Measurements from ENCODE around the gene GPC2. TPM values are rescaled to one million over a fixed set of nuclear protein-coding genes. Genes with fewer than 3 reads are reported as not detected.

The GPC2 gene
- polyA plus RNA-seq, 1 donor, result 11.5 TPM

GRCh38 chr7:100170101-100170897, 6.9 kb downstream of the GPC2 start:
- no peak for DNase-seq

GRCh38 chr7:100169147-100169850, 7.9 kb downstream of the GPC2 start:
- DNase-seq, result no peak

DNA sequence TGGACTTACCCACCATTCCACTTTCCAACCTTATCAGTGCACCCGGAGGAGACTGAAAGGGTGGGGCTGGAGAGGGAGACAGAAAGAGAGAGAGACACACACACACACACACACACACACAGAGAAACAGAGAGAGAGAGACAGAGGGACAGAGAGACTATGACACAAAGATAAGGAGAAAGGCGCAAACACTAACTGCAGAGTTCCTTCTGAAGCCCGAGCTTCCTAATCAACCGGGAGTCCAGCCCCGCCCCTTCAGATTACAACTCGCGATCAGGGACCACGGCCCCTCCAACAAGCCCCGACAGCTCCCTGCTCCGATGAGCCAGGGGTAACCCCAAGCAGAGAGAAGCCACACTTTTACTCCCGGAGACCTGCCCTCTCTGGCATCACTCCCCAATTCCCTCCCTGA, 9.3 kb downstream of the GPC2 start:
- no peak for DNase-seq

GRCh38 chr7:100166970-100167911, 9.9 kb downstream of the GPC2 start:
- no peak for DNase-seq

DNA sequence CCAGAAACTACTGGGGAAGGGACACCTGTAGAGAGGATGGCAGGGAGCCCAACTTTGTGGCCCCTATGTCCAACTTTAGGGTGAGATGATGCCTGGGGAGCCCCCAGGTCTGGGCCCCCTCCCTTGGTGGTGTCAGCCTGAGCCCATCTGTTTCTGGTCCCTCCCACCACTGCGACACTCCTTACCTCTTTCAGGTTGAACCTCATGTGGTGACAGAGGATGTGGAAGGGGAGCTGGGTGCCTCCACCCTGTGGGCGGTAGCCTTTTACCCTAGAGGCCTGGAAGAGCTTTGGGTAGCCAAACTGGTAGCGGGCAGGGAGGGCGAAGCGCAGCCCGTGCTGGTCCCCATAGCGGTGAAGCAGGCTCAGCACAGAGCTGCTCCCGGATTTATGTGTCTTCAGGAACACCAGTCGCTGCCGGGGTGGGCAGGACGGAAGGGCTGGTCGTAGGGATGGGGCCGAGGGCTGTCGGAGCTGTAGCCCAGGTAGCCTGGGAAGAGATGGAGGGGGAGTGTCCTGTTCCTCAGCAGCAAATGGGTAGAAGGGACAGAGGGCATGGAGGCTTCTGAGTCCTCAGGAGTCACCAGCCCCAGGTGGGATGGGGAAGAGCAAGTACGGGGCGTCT, 10.8 kb downstream of the GPC2 start:
- DNase-seq, result no peak

DNA sequence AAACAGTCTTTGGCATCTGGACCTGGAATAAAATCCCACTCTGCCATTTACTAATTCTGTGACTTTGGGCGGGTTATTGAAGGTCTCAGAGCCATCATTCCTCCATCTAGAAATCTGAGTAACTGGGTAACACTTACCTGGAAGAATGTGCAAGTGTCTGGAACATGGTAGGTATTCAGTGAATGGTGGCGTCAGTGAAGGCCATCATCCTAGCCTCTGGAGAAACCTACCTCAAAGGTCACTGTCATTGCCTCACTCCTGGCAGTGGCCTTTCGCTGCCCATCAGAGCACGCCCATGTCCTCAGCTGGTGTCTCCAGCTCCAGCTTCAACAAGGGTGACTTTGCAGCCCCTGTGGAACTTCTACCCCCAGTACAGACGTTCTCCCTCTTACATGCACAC, 13.3 kb downstream of the GPC2 start:
- no peak for DNase-seq

DNA sequence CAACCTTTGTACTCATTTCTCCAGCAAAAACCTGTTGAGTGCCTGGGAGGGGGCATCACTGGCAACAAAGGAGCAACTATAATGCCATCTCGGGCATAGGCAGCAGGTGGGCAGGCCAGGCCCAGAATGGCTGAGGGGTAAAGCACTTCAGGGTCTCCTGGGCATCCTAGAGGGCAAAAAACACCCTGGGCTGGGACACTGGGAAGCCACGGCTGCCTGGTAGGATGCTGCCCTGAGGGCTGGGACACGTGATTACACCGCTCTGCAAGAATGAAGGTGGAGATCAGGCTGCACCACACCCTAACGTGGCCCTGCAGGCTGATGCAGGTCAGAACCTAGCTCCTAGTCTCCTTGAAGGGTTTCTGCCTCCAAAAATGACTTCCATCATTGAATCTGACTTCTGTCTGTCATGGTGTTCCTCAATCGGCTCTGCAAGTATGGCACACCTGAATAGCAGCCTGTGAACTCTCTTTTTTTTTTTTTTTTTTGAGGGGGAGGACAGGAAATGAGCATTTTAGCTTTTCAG, 14.1 kb downstream of the GPC2 start:
- DNase-seq, result no peak

DNA sequence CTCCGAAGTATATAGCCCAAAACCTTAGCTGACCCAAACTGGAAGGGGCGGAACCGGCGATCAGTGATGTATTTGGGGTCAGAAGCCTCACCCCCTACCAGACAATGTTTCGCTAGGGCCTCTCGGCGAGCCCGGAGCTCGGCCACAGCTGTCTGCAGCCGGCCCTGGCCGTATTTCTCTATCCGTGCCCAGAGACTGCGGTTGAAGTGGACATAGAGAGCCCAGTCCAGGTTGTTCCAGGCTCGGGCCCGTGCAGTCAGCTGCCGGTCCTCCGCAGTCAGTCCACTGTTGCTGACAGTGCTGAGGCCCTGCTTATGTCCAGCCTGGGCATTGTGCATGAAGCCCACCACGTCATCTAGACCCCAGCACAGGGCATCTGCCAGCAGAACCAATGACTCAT, 17.1 kb downstream of the GPC2 start:
- DNase-seq, result no peak

DNA sequence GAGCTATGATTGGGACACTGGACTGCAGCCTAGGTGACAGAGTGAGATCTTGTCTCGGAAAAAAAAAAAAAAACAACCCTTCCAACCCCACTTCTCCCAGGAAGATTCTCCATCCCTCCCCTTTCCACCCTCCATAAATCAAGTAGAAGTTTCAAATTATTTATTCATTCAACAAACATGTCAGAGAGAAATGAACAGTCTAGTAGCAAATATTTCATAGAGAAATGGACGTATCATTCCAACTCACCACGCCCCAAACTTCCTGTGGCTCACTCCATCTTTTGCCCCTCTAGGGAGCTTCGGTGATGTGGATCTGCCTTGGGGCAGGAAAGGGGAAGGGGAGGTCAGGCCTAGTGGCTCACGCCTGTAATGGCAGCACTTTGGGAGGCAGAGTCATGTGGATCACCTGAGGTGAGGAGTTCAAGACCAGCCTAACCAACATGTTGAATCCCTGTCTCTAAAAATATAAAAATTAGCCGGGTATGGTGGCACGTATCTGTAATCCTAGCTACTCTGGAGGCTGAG, 18.0 kb downstream of the GPC2 start:
- DNase-seq, result no peak

DNA sequence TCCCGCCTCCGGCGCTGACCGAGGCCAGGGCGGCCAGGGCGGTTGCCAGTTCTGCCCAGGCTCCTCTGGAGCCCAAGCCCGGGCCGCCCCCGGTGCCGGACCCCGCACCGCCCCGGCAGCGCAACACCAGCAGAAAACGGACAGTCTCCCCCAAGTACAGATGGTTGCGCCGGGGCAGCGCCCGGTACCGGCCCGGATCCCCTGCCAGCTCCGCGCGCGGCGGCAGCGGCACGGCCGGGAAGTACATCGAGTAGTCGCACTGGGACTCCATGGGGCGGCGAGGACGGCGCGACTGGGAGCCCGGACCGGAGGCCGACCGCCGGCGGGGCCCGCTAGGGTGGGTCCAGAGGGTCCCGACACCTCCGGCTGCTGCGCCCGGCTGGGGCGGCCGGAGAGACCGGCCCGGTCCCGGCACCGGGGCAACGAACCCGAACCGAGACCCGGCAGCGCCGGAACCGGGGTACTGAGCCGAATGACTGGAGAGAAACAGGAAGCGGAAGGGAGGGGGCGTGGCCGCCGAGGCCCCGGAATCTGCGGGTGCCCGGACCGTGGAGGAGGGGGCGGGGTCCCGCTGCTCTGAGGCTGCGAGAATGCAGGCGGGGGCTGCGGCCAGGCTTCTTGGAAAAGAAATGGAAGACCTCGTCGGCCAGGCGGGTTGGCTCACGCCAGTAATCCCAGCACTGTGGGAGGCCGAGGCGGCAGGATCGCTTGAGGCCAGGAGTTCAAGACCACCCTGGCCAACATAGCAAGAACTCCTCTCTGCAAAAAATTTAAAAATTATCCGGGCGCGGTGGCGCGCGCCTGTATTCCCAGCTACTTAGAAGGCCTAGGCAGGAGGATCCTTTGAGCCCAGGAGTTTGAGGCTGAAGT, 18.7 kb downstream of the GPC2 start, which contains the start of gene TRAPPC14:
TSS of gene TRAPPC14 (minus strand) at position 495 of the 870 bp plus-strand sequence. CDS start at position 271, 224 bp downstream.
- DNase-seq, result peak; percentile 92

DNA sequence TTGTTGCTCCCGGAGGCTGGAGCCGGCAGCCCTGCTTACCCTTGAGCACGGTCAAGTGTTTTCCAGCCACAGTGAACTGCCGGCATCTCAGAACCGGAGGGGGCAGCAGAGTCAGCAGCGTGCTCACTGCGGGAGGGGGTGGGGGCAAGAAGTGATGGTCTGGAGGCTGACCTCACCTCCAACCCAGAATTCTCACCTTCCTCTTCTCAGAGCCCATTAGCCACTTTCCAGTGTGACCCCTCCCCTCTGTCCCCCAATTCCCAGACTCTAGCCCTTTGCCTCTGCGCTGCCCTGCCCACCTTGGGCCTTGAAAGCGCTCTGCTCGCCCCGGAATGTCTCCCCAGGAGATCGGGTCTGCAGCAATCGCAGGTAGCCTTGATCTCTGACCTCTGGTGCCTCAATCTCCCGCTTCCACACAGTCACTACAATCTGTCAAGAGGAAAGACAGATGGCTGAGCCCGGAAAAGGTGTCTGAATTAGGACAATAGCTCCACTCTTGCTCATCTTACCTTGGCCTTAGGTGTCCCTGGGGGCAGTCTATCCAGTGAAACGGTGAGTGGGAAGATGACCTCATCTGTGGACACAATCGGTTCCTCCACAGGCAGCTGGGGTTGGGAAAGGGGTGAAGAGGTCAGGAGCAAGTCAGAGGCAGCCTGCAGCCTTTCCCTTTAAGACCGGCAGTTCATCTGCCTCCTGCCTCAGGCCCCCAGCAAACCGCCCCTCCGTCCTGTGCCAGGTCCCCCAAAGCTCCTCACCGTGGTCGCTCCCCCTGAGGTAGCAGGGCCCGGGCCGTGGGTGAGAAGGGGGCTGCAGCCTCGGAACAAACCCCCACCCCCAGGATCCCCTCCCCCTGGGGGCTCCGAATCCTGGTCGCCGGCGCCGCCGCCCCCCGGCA, 19.6 kb downstream of the GPC2 start:
- no peak for DNase-seq

DNA sequence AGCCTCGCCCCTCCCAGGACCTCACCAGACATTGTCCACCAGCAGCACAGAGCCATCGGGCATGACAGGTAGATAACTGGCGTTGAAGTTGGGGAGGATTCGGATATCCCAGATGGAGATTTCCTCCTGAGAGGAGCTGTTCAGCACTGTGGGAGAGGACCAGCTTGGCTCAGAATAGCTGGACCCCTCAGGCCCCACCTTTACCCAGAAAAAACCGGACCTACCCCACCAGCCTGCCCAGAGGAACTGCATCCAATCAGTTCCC, 20.2 kb downstream of the GPC2 start:
- DNase-seq, result no peak

GRCh38 chr7:100156331-100157068, 20.7 kb downstream of the GPC2 start:
- DNase-seq, result no peak

DNA sequence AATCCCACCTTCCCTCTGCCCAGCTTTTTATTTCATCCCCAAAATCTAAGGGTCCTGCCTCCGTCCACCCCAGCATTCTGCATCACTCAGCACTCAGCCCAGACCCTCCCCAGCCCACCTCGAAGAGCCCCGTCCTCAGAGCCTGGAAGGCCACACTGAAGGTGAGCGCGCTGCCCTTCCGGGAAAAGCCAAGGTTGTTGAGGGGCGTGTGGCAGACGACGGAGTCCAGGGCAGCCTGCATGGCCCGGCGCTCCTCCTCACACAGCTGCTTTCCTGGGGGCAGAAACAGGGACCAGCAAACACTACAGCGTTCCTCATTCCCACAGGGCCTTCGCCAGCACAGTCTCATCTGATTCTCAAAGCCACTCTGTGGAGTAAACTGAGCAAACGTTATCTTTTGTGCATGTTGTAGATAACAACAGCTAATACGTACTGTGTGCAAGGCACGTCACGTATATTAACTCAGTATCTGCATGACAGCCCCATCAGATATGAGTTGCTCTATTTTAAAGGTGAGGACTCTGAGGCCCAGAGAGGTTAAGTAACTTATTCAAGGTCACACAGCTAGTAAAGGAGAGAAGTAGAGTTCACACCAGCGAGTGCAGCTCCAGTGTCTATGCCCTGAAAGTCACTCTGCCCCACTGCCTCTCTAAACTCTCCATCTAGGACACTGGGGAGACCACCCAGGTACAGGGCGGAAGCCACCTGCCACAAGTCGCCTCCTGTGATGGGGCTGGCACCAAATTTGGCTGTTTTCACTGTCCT, 21.4 kb downstream of the GPC2 start:
- DNase-seq, result no peak

DNA sequence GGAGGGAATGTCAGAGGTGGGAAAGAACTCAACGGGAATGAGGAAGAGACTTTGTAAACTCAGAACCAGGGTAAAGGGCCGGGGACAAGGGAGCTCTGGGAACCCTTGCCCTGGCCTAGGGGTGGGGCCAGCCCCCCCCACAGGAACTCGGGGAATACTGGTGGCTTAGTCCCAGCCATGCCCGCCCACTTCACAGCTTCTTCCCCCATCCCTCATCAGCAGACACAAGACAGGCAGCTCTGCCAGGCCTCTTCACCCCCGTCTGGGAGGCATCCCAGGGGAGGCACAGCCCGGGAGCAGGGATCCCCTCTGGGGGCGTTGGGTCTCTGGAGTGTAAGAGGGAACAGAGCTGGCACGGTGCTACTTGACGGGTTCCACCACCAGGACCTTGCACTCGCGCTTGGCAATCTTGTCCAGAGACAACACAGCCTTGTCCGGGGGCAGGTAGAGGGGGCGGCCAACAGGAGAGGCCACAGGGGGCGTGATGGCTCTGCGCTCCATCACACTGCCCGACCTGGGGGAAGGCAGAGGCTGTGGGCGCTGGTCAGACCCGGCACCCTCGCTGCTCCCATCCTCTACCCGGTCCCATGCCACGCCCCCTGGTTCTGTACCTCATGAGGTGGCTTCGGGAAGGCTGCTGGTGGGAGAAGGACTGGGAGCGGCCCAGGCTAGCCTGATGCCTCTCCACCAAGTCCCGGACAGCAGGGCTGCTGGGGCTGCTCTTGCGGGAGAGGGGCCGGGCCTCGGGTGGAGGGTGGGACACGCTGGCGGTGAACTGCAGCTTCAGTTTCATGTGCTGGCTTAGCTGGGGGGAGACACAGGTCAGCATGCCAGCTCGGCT, 22.3 kb downstream of the GPC2 start:
- no peak for DNase-seq

DNA sequence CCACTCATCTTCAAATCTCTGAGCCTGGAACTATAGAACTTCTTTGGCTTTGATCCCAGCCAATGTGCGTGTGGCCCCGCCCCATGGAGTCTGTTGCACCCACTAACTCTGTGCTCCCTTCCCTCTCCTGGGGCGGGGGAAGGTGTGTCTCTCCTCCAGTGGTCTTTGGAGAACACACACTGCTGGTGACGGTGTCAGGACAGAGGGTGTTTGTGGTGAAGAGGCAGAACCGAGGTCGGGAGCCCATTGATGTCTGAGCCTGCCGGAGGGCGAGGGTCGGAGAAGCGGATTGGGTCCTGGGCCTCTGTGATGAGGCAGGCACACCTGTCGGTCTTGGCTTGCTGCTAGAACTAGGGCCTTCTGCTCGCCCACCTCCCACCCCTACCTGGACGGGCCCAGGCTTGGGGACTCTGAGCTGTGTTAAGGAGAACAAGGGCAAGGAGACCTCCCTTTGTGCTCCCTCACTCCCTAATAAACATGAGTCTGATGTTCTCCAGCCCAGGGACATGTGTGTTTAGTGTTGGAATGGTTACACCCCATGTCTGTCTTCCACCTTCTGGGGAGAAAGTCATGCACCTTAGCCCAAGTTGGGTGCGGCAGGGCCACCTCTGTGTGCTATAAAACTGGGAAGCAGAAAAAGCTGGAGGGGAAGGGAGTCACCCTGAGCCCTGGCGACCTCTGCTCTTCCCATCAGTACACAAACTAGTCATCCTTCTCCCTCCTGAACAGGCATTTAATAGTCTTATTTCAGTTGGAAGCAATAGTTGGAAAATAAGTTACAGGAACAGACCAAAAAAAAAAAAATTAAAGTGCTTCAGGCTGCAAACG, 23.3 kb downstream of the GPC2 start:
- DNase-seq, result no peak
